ENCODE results near the gene XIRP2. TPM values are rescaled to one million over a fixed set of nuclear protein-coding genes. Genes with fewer than 3 reads are reported as not detected.

Gene XIRP2
- total RNA-seq, 1 donor from 2014 or later = 0.05 TPM

- no peaks in the 10 kb centered on the region for H3K36me3 Mint-ChIP-seq (ENCODE audit: low read depth)
- H3K4me1 Mint-ChIP-seq = no peaks in the 10 kb centered on the region
- peaks cover 3% of the 10 kb centered on the region for H3K9me3 Mint-ChIP-seq
- H3K4me3 Mint-ChIP-seq = no peak overlapping the region
- no peak for DNase-seq (ENCODE audit: low read depth, low spot score)
- TF ChIP-seq, protein P1, sequence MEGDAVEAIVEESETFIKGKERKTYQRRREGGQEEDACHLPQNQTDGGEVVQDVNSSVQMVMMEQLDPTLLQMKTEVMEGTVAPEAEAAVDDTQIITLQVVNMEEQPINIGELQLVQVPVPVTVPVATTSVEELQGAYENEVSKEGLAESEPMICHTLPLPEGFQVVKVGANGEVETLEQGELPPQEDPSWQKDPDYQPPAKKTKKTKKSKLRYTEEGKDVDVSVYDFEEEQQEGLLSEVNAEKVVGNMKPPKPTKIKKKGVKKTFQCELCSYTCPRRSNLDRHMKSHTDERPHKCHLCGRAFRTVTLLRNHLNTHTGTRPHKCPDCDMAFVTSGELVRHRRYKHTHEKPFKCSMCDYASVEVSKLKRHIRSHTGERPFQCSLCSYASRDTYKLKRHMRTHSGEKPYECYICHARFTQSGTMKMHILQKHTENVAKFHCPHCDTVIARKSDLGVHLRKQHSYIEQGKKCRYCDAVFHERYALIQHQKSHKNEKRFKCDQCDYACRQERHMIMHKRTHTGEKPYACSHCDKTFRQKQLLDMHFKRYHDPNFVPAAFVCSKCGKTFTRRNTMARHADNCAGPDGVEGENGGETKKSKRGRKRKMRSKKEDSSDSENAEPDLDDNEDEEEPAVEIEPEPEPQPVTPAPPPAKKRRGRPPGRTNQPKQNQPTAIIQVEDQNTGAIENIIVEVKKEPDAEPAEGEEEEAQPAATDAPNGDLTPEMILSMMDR (conservative IDR thresholded peaks at IDR 0.05) = no peak
- no peaks in the 10 kb centered on the region for H3K27me3 Mint-ChIP-seq (ENCODE audit: low read depth)
- no peak overlapping the region for H3K27ac Mint-ChIP-seq (ENCODE audit: unreplicated experiment)
Measured at GRCh38 chr2:166867874-166868514, 20.3 kb upstream of the XIRP2 start.

- no peak for DNase-seq (ENCODE audit: low read depth, low spot score)
- Mint-ChIP-seq H3K27me3 (ENCODE audit: low read depth) (no peaks in the 10 kb centered on the region), H3K27ac (ENCODE audit: unreplicated experiment) (no peak overlapping the region), H3K36me3 (ENCODE audit: low read depth) (no peaks in the 10 kb centered on the region), H3K4me3 (no peak overlapping the region), H3K4me1 (no peaks in the 10 kb centered on the region), H3K9me3 (peaks cover 3% of the 10 kb centered on the region)
- TF ChIP-seq, protein P1 (conservative IDR thresholded peaks at IDR 0.05) = no peak
Measured at GRCh38 chr2:166870346-166870745, 17.9 kb upstream of the XIRP2 start.

GRCh38 chr2:166881177-166881576 is 7.1 kb upstream of the XIRP2 start:
- DNase-seq (ENCODE audit: low read depth, low spot score) = no peak
- Mint-ChIP-seq H3K4me1 (no peaks in the 10 kb centered on the region), H3K27me3 (ENCODE audit: low read depth) (no peaks in the 10 kb centered on the region), H3K9me3 (peaks cover 7% of the 10 kb centered on the region), H3K27ac (ENCODE audit: unreplicated experiment) (no peak overlapping the region), H3K36me3 (ENCODE audit: low read depth) (no peaks in the 10 kb centered on the region), H3K4me3 (no peak overlapping the region)
- TF ChIP-seq, protein P1 (conservative IDR thresholded peaks at IDR 0.05) = no peak

DNA sequence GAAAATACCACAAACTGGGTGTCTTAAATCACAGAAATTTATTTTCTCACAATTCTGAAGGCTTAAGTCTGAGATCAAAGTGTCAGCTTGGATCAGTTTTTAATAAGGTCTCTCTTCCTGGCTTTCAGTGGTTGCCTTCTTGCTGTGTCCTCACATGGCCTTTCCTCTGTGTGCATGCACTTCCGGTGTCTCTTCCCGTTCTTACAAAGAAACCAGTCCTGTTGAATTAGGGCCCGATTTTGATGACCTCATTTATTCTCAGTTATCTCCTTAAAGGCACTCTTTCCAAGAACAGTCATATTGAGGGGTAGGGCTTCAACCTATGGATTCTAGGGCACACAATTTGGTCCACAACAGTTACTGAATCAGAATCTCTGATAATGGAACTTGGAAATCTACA is 5.4 kb upstream of the XIRP2 start:
- no peak for DNase-seq (ENCODE audit: low read depth, low spot score)
- Mint-ChIP-seq H3K9me3 (peaks cover 7% of the 10 kb centered on the region), H3K27me3 (ENCODE audit: low read depth) (no peaks in the 10 kb centered on the region), H3K4me3 (no peak overlapping the region), H3K36me3 (ENCODE audit: low read depth) (no peaks in the 10 kb centered on the region), H3K4me1 (no peaks in the 10 kb centered on the region), H3K27ac (ENCODE audit: unreplicated experiment) (no peak overlapping the region)
- TF ChIP-seq, protein P1 (conservative IDR thresholded peaks at IDR 0.05) = no peak

- no peak overlapping the region for H3K27ac Mint-ChIP-seq (ENCODE audit: unreplicated experiment)
- no peaks in the 10 kb centered on the region for H3K36me3 Mint-ChIP-seq (ENCODE audit: low read depth)
- H3K27me3 Mint-ChIP-seq (ENCODE audit: low read depth) = no peaks in the 10 kb centered on the region
- no peak for DNase-seq (ENCODE audit: low read depth, low spot score)
- TF ChIP-seq, protein P1 (conservative IDR thresholded peaks at IDR 0.05) = no peak
- no peak overlapping the region for H3K4me3 Mint-ChIP-seq
- H3K9me3 Mint-ChIP-seq = no peaks in the 10 kb centered on the region
- peaks cover 11% of the 10 kb centered on the region for H3K4me1 Mint-ChIP-seq
Measured at GRCh38 chr2:166891727-166892126, 3.4 kb downstream of the XIRP2 start.

Measured in neural crest cell (in vitro differentiated cells).